ENCODE measurements around the gene ACR.

DNA sequence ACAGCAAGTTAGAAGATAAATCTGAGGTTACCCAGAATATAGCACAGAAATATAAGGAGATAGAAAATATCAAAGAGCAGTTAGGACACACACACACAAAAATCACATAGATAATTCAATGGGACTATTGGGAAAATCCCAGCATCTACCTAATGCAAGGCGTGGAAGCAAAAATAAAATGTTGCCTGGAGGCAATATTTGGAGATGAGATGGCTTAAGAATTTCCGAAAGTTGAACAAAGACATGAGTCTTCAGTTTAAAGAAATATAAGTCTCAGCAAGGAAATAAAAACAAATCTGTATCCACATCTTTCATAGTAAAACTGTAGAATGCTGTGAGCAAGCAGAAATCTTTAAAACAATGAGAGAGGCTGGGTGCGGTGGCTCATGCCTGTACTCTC lies 29.5 kb upstream of the ACR start:
- TF ChIP-seq, protein P1, sequence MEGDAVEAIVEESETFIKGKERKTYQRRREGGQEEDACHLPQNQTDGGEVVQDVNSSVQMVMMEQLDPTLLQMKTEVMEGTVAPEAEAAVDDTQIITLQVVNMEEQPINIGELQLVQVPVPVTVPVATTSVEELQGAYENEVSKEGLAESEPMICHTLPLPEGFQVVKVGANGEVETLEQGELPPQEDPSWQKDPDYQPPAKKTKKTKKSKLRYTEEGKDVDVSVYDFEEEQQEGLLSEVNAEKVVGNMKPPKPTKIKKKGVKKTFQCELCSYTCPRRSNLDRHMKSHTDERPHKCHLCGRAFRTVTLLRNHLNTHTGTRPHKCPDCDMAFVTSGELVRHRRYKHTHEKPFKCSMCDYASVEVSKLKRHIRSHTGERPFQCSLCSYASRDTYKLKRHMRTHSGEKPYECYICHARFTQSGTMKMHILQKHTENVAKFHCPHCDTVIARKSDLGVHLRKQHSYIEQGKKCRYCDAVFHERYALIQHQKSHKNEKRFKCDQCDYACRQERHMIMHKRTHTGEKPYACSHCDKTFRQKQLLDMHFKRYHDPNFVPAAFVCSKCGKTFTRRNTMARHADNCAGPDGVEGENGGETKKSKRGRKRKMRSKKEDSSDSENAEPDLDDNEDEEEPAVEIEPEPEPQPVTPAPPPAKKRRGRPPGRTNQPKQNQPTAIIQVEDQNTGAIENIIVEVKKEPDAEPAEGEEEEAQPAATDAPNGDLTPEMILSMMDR (conservative IDR thresholded peaks at IDR 0.05; ENCODE audit: low read depth, low read length): no peak
- TF ChIP-seq EZH2 (IDR thresholded peaks at IDR 0.05; ENCODE audit: borderline replicate concordance, low read depth, low read length, poor library complexity, severe bottlenecking): no peak
